ENCODE measurements around the gene CDKAL1.
"Not testable (repeated sequence)": the region's sequence is repeated elsewhere in the genome, so short reads cannot be mapped to it uniquely, and the experiment has no call there.

CDKAL1 gene

DNA sequence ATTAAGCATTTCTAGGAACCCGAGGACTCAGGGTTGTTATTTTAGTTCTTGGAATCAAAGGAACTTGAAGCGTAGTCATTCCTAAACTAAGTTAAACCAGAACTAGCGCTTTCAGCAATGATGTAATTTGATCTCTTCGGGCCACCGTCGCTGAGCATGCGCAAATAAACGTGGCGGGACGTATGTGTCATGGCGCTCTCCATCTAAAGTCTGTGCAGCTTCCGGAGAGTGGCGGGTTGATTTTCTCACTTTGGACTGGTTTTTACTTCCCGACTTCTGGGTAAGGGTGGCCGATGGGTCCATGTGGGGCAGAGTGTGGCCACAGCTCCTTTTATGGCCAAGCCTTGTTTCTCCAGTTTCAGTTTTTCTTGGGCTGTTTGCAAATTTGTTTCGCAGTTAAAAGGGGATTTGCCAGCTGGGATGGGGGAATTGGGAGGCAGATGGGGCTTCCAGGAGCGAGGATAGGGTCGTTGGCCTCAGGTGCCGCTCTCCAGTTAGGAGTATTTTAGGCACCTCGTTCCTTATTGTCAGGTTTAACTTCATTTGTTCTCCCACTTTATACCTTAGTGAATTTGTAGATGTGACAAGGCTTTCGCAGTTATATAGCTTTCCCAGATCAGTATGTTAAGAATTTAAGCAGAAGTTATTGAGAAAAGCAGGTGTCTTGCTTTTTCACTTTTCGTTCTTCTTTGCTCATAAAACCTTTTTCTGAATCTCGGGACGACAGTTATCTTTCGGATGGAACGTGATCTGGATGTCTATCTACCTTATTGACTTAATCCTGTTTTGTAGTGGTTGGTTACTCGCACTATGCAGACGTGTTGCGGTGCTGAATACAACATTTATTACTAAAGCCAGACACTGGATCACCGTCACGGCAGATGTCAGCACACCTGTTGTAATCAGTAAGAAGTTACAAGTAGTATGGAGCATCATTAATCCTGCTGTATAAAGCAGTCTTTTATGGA, at the start of gene CDKAL1:
Gene CDKAL1, plus strand, starts transcription at position 163 of the 968 bp plus-strand sequence. CDS start 11,894 bp downstream, outside the sequence.
- H3K9me3 Mint-ChIP-seq = no peaks in the 10 kb centered on the region
- intact Hi-C loops (cut with micrococcal nuclease) = loop anchor here (2.0 to 10.0 kb wide), 2 partner anchors 132 to 320 kb away; partner anchors contain the start of gene MBOAT1
- H3K4me3 Mint-ChIP-seq = peak within 1 kb of the TSS; percentile 92
- H3K27ac Mint-ChIP-seq = peak within 1 kb of the TSS; percentile 94
- H3K27me3 Mint-ChIP-seq = no peaks in the 10 kb centered on the region
- peaks cover 36% of the 10 kb centered on the region for H3K4me1 Mint-ChIP-seq (ENCODE audit: low read depth)
- H3K36me3 Mint-ChIP-seq (ENCODE audit: low read depth) = peaks cover 38% of the 10 kb centered on the region

DNA sequence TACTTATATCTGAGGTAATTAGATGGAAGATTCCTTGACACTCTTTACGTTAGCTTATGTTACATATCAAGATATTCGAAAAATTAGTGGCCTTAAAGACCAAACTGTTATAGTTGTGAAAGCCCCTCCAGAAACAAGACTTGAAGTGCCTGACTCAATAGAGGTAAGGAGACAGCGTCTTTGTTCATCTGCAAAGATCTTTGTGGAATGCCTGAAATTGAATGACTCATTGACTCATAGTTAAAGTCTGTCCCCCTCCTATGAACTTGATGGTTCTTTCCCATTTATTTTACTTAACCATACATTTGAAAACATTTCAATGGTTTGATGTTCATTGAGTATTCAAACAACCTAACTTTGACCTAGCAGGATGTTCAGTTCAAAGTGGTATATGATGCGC, 47.6 kb upstream of the CDKAL1 start:
- H3K27me3 Mint-ChIP-seq = no peaks in the 10 kb centered on the region
- H3K36me3 Mint-ChIP-seq (ENCODE audit: low read depth) = peaks cover 89% of the 10 kb centered on the region
- intact Hi-C loops (cut with micrococcal nuclease) = no loop called here

DNA sequence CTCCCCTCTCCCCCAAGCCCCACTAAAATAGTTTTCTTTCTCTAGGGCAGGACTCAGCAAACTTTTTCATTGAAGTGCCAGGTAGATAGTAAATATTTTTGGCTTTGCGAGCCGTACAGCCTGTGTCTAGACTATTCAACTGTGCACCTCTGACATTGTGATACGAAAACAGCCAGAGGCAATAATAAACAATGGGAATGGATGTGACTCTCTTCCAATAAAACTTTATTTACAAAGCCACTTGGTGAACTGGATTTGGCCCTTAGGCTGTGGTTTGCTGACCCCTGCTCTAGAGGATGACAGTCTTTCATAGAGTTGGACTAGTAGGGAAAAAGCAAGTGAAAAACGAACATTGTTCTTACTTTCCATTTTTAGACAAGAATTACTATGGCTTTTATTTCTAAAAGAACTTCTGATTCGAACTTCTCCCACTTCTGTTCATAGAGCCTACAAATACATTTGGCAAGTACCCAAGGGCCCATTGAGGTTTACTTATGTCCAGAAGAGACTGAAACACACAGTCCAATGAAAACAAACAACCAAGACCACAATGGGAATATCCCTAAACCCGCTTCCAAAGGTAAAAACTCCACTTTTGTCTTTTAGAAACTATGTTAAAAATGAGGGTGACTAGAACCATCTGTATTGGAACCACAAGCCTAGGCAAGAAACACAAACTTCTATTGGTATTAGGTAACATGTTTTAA, 46.4 kb upstream of the CDKAL1 start:
- no peak overlapping the region for H3K27ac Mint-ChIP-seq
- H3K4me1 Mint-ChIP-seq (ENCODE audit: low read depth) = peaks cover 34% of the 10 kb centered on the region
- H3K4me3 Mint-ChIP-seq = no peak overlapping the region
- no peaks in the 10 kb centered on the region for H3K9me3 Mint-ChIP-seq
- H3K36me3 Mint-ChIP-seq (ENCODE audit: low read depth) = peaks cover 83% of the 10 kb centered on the region
- no peaks in the 10 kb centered on the region for H3K27me3 Mint-ChIP-seq
- intact Hi-C loops (cut with micrococcal nuclease) = no loop called here

More for the DNA sequence above, 47.6 kb upstream of the CDKAL1 start:
- Mint-ChIP-seq H3K4me1 (ENCODE audit: low read depth) (peaks cover 38% of the 10 kb centered on the region), H3K9me3 (no peaks in the 10 kb centered on the region), H3K27ac (no peak overlapping the region), H3K4me3 (no peak overlapping the region)

DNA sequence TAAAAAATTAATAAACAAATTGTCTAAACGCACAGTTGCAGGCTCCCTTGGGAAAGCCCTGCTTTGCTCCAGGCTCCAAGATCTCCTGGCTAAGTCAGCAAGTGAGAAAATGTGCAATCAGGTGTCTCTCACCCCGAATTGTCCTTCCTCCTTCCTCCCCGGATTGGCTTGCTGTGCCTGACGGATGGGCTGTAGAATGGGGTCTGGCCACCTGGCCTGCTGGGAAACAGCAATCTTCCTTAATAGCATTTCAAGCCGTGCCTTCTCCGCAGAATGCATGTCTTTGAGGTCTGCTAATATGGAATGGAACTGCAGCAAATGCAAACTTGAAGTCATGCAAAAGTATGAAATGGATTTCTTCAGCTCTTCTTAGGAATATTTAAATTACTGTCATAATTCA, 43.7 kb upstream of the CDKAL1 start:
- Mint-ChIP-seq H3K4me3 (no peak overlapping the region), H3K27me3 (no peaks in the 10 kb centered on the region), H3K9me3 (no peaks in the 10 kb centered on the region), H3K4me1 (ENCODE audit: low read depth) (peaks cover 15% of the 10 kb centered on the region), H3K27ac (no peak overlapping the region), H3K36me3 (ENCODE audit: low read depth) (peaks cover 71% of the 10 kb centered on the region)
- intact Hi-C loops (cut with micrococcal nuclease) = no loop called here

DNA sequence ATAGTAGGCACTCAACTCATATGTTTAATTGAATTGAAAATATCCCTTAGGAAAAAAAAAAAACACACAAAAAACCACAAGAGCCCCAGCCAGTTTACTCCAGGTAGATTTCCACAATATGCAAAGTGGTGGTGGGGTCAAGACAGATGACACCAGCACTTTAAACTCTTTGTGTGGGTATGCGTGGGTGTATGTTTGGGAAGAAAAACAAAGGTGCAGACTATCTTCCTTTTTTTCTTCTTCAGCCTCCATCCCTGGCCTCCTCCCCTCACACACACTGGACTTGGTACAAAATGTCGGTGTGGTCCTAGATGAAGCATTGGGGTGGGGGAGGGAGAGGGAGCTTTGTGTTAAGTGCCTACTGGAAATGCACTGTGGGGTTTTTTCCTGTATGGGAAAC, 42.2 kb upstream of the CDKAL1 start:
- H3K9me3 Mint-ChIP-seq = no peaks in the 10 kb centered on the region
- intact Hi-C loops (cut with micrococcal nuclease) = no loop called here
- H3K27me3 Mint-ChIP-seq = no peaks in the 10 kb centered on the region
- H3K4me3 Mint-ChIP-seq = no peak overlapping the region
- no peak overlapping the region for H3K27ac Mint-ChIP-seq
- peaks cover 17% of the 10 kb centered on the region for H3K4me1 Mint-ChIP-seq (ENCODE audit: low read depth)
- peaks cover 58% of the 10 kb centered on the region for H3K36me3 Mint-ChIP-seq (ENCODE audit: low read depth)

DNA sequence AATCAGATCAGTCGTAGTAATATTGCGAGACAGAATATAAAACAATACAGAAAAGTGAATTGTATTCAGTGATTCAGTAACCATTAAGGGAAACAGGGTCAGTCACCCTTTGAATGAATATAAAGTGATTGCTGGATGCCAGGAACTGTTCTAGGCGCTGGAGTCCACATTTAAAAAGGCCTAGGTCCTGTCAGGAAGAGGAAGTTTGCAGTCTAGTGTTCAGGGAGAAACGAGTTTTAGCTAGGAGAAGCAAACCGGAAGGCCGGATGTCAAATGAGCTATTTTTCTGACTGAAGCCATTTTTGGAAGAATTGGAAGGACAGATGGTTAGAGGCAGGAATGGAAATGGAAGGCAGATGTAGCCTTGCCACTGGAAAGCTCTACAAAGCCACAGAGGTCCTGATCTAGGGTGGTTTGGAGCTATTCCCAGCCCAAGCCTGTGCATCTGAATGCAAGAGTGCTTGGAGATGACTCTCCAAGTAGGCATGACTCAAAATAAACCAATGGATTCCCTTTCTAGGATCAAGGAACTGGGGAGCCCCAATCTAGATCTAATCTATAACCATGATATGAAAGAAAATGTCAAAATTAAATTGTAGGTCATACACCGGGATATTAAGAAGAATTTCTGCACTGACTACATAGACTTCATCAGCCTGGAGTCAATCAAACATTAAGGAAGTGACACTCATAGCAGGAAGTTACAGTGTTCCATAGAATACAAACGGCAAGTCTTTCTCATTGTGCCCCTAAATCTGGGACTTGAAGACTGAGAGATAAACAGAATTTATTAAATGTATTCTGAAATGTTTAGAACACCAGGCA, 36.8 kb upstream of the CDKAL1 start:
- Mint-ChIP-seq H3K36me3 (ENCODE audit: low read depth) (peaks cover 7% of the 10 kb centered on the region), H3K4me1 (ENCODE audit: low read depth) (peaks cover 39% of the 10 kb centered on the region), H3K27ac (peak overlapping the region; percentile 87), H3K9me3 (no peaks in the 10 kb centered on the region), H3K4me3 (peak overlapping the region; percentile 50), H3K27me3 (no peaks in the 10 kb centered on the region)
- intact Hi-C loops (cut with micrococcal nuclease) = no loop called here

GRCh38 chr6:20498041-20498385, 36.2 kb upstream of the CDKAL1 start:
- peak overlapping the region; percentile 87 for H3K27ac Mint-ChIP-seq

DNA sequence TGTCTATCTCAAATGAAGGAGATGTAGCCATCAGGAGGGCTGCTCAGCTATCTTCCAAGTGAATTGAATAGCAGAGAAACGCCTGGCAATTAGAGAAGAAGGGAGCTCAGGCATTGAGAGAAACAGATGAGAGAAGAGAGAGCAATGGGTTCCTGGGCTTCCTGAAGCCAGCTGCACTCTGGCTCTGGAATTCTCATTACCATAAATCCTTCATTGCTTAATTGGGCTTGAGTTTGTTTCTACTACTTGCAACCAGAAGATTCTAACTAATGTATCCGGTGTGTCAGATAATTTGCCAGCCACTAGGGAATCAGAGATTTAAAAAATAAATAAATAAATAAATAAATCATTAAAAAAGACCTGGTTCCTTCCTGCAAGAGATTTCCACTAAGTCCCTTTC, 25.0 kb upstream of the CDKAL1 start:
- no peaks in the 10 kb centered on the region for H3K4me1 Mint-ChIP-seq (ENCODE audit: low read depth)
- intact Hi-C loops (cut with micrococcal nuclease) = no loop called here
- no peak overlapping the region for H3K27ac Mint-ChIP-seq
- no peak overlapping the region for H3K4me3 Mint-ChIP-seq
- H3K36me3 Mint-ChIP-seq (ENCODE audit: low read depth) = no peaks in the 10 kb centered on the region
- H3K27me3 Mint-ChIP-seq = no peaks in the 10 kb centered on the region
- H3K9me3 Mint-ChIP-seq = no peaks in the 10 kb centered on the region

More at GRCh38 chr6:20498041-20498385, 36.2 kb upstream of the CDKAL1 start:
- H3K4me3 Mint-ChIP-seq = peak overlapping the region; percentile 50
- H3K4me1 Mint-ChIP-seq (ENCODE audit: low read depth) = peaks cover 39% of the 10 kb centered on the region
- H3K9me3 Mint-ChIP-seq = no peaks in the 10 kb centered on the region
- H3K36me3 Mint-ChIP-seq (ENCODE audit: low read depth) = peaks cover 5% of the 10 kb centered on the region
- H3K27me3 Mint-ChIP-seq = no peaks in the 10 kb centered on the region
- intact Hi-C loops (cut with micrococcal nuclease) = no loop called here

DNA sequence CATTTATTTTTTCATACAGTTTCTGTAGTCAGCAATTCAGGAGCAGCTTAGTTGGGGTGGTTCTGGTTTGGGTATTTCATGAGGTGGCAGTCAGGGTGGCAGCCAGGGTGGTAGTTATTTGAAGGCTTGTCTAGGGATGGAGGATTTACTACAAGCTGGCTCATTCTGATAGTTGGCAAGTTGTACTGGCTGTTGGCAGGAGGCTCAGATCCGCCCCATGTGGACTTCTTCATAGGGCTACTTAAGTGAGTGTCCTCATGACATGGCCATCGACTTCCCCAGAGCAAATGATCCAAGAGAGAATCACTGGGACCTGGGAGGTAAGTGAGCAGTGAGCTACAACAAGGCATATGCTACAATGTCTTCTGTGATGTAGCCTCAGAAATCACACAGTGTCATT, 22.4 kb upstream of the CDKAL1 start:
- Mint-ChIP-seq H3K27ac (no peak overlapping the region), H3K4me3 (no peak overlapping the region), H3K9me3 (no peaks in the 10 kb centered on the region), H3K36me3 (ENCODE audit: low read depth) (no peaks in the 10 kb centered on the region), H3K4me1 (ENCODE audit: low read depth) (no peaks in the 10 kb centered on the region), H3K27me3 (no peaks in the 10 kb centered on the region)
- intact Hi-C loops (cut with micrococcal nuclease) = no loop called here

GRCh38 chr6:20525208-20525607, 9.0 kb upstream of the CDKAL1 start:
- intact Hi-C loops (cut with micrococcal nuclease) = loop anchor here (5.0 kb wide), 1 partner anchor 433 kb away; no protein-coding TSS in a partner anchor
- not testable (repeated sequence) for H3K4me1 Mint-ChIP-seq (ENCODE audit: low read depth); H3K9me3 Mint-ChIP-seq; H3K27me3 Mint-ChIP-seq; H3K27ac Mint-ChIP-seq; H3K4me3 Mint-ChIP-seq; H3K36me3 Mint-ChIP-seq (ENCODE audit: low read depth)

DNA sequence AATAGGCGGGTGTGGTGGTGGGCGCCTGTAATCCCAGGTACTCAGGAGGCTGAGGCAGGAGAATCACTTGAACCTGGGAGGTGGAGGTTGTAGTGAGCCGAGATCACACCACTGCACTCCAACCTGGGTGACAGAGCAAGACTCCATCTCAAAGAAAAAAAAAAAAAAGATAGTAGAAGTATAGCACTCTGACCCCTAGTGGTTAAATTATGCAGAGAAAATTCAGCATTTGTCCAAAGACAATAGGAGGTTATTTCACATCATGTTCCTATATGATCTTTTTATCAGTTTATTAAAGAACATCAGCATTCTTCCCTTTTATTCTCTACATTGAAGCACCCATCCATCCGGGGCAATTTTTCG, 5.2 kb upstream of the CDKAL1 start:
- not testable (repeated sequence) for H3K27me3 Mint-ChIP-seq
- Mint-ChIP-seq H3K27ac (peak overlapping the region; percentile 37), H3K4me1 (ENCODE audit: low read depth) (peaks cover 20% of the 10 kb centered on the region)

DNA sequence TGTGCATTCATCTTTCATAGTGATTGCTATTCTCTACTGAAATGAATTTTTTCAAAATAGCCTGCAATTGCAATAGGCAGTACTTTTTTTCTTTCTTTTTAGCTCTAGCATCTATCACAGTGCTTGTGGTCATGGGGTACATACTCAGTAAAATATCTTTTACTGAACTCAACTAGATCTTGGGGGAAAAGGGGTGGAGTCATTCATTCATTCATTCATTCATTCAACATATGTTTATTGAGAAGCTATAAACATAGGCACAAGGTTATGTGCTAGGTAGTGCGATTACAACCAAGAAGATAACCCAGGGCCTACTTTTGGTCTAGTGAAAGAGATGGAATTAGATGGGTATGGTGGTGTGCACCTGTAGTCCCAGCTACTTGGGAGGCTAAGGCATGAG, 1.4 kb upstream of the CDKAL1 start:
- Mint-ChIP-seq H3K4me3 (no peak overlapping the region), H3K36me3 (ENCODE audit: low read depth) (peaks cover 33% of the 10 kb centered on the region), H3K4me1 (ENCODE audit: low read depth) (peaks cover 40% of the 10 kb centered on the region), H3K9me3 (no peaks in the 10 kb centered on the region), H3K27me3 (no peaks in the 10 kb centered on the region), H3K27ac (peak overlapping the region; percentile 94)
- intact Hi-C loops (cut with micrococcal nuclease) = loop anchor here (10.0 kb wide), 1 partner anchor 318 kb away; the partner anchor contains the start of gene MBOAT1

More for the DNA sequence above, 5.2 kb upstream of the CDKAL1 start:
- H3K9me3 Mint-ChIP-seq; H3K36me3 Mint-ChIP-seq (ENCODE audit: low read depth); H3K4me3 Mint-ChIP-seq: not testable (repeated sequence)
- intact Hi-C loops (cut with micrococcal nuclease) = loop anchor here (1.0 to 5.0 kb wide), 3 partner anchors 124 to 437 kb away; no protein-coding TSS in a partner anchor

- peak overlapping the region; percentile 94 for H3K27ac Mint-ChIP-seq
- no peaks in the 10 kb centered on the region for H3K27me3 Mint-ChIP-seq
- intact Hi-C loops (cut with micrococcal nuclease) = loop anchor here (2.0 to 10.0 kb wide), 2 partner anchors 131 to 319 kb away; partner anchors contain the start of gene MBOAT1
- no peaks in the 10 kb centered on the region for H3K9me3 Mint-ChIP-seq
- peak overlapping the region; percentile 40 for H3K4me3 Mint-ChIP-seq
- H3K4me1 Mint-ChIP-seq (ENCODE audit: low read depth) = peaks cover 36% of the 10 kb centered on the region
- H3K36me3 Mint-ChIP-seq (ENCODE audit: low read depth) = peaks cover 37% of the 10 kb centered on the region
Measured at GRCh38 chr6:20533746-20534294, 437 bp upstream of the CDKAL1 start.

Data from dendritic cell treated with granulocyte-macrophage colony-stimulating factor and Interleukin-4, amounts not matched to agents 40 ng/mL and 50 ng/mL, for 4 days (primary cell).